Tibial nerve (tissue), 4 donors: ENCODE results near the gene ALK. TPM values are rescaled to one million over a fixed set of nuclear protein-coding genes. Genes with fewer than 3 reads are reported as not detected.

Experiments used
- DNase-seq, 2 donors: peaks; one replicate each; pipeline ENCODE4 v3.0.0-alpha.2; 2019; ENCODE audit warnings: low spot score in 2 of 2
- H3K27ac ChIP-seq, 4 donors: fragments of 200-600 bp; sonication (generic) in 3 of 4; one replicate each; pipeline ENCODE4 v1.5.1; 2017 to 2019; ENCODE audit warnings: mild to moderate bottlenecking in 1 of 4
- H3K27me3 ChIP-seq, 2 donors: fragments of 200-600 bp; sonication (generic) in 1 of 2; one replicate each; pipeline versions ENCODE4 v1.5.1 to v1.6.0; 2017 to 2019
- H3K36me3 ChIP-seq, 3 donors: fragments of 200-600 bp; sonication (generic); one replicate each; pipeline ENCODE4 v1.5.1; 2018 to 2019
- H3K4me1 ChIP-seq, 4 donors: fragments of 200-600 bp; sonication (generic) in 3 of 4; one replicate each; pipeline ENCODE4 v1.5.1; 2017 to 2019
- H3K4me3 ChIP-seq, 4 donors: fragments of 200-600 bp; sonication (generic) in 3 of 4; one replicate each; pipeline ENCODE4 v1.5.1; 2017 to 2019; ENCODE audit warnings: mild to moderate bottlenecking in 1 of 4, moderate library complexity in 1 of 4
- H3K9me3 ChIP-seq, 4 donors: fragments of 200-600 bp; sonication (generic) in 3 of 4; one replicate each; pipeline ENCODE4 v1.5.1; 2017 to 2019
- EP300 ChIP-seq, 2 donors: sonication (generic); formaldehyde crosslinking; IDR thresholded peaks; one replicate each; pipeline ENCODE4 v1.6.1; 2017; ENCODE audit warnings: antibody characterized with exemption in 2 of 2, mild to moderate bottlenecking in 1 of 2
- POLR2A ChIP-seq, 2 donors: fragments of 450-650 bp; IDR thresholded peaks; one replicate each; pipeline ENCODE4 v1.6.1; 2017; ENCODE audit warnings: antibody characterized with exemption in 2 of 2, mild to moderate bottlenecking in 2 of 2, moderate library complexity in 2 of 2
- WGBS, 2 donors: methylation state at CpG; one replicate each; pipeline ENCODE4 v1.1.5; 2018; 5-methylcytosine and 5-hydroxymethylcytosine counted together
- total RNA-seq, 4 donors: library from RNA; depleted of rRNA; stranded (reverse); fragments of >200 nt; gene quantifications; one replicate each; pipeline ENCODE4 v1.1.0, GENCODE V29; 2016
- TF ChIP-seq, protein P1 (sequence below), 5 experiments: fragments of 200-600 bp in 3 of 5; fragments of 450-650 bp in 2 of 5; sonication (generic) in 3 of 5; IDR thresholded peaks; one replicate each; pipeline ENCODE4 v1.5.1; 2016 to 2019; ENCODE audit warnings: antibody characterized with exemption in 5 of 5, mild to moderate bottlenecking in 3 of 5, moderate library complexity in 2 of 5

Gene ALK
- total RNA-seq, 4 donors from 2014 or later = 0.39 to 4.8 (median 0.66) TPM

DNA sequence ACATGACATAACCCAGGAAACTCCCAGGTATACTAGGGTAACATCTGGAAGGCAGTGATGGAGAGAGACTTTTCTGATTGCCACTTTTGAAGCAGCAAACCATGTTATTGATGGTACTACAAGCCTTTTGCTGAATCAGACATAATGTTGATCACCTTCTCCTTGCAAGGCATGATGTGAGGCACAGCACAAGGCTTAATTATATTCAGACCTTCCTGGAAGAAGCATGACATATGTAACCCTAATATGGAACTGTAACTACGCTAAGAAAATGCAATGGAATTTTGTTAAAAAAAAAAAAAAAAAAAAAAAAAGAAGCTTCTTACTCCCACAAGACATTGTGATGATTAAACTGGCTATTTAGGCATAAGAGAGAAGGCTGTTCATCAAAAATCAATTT is 145.4 kb downstream of the ALK start:
- Histone ChIP-seq H3K36me3 (no peaks in the 10 kb centered on the region), H3K4me3 (no peak overlapping the region), H3K4me1 (no peaks in the 10 kb centered on the region), H3K27ac (no peak overlapping the region), H3K27me3 (no peaks in the 10 kb centered on the region), H3K9me3 (no peaks in the 10 kb centered on the region)
- WGBS, 2 donors = 50 to 57% methylated on average over 1 of the region's 1 CpG
- no peak for DNase-seq
- TF ChIP-seq EP300 (IDR thresholded peaks at IDR 0.05) (no peak), POLR2A (IDR thresholded peaks at IDR 0.05) (no peak)
- TF ChIP-seq, protein P1, sequence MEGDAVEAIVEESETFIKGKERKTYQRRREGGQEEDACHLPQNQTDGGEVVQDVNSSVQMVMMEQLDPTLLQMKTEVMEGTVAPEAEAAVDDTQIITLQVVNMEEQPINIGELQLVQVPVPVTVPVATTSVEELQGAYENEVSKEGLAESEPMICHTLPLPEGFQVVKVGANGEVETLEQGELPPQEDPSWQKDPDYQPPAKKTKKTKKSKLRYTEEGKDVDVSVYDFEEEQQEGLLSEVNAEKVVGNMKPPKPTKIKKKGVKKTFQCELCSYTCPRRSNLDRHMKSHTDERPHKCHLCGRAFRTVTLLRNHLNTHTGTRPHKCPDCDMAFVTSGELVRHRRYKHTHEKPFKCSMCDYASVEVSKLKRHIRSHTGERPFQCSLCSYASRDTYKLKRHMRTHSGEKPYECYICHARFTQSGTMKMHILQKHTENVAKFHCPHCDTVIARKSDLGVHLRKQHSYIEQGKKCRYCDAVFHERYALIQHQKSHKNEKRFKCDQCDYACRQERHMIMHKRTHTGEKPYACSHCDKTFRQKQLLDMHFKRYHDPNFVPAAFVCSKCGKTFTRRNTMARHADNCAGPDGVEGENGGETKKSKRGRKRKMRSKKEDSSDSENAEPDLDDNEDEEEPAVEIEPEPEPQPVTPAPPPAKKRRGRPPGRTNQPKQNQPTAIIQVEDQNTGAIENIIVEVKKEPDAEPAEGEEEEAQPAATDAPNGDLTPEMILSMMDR (IDR thresholded peaks at IDR 0.05) = no peak

DNA sequence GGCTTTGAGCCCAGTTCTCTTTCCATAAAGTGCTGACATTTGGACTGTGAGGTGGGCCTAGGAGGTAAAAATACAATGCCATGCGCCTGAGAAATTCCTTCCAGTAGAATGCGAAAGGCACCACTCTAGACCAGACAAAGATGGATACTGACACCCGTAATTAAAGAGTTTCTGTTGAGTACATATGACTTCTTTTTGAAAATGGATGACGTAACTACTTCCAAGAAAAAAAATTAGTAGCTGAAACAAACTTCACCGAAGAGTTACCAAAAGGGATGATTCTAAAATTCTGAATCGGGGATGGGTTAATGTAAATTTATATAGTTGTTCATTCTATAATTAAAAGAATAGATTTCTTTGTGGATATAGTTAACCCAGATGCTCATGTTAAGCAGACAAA is 146.8 kb downstream of the ALK start:
- Histone ChIP-seq H3K27ac (no peak overlapping the region), H3K9me3 (no peaks in the 10 kb centered on the region), H3K4me1 (no peaks in the 10 kb centered on the region), H3K27me3 (no peaks in the 10 kb centered on the region), H3K36me3 (no peaks in the 10 kb centered on the region), H3K4me3 (no peak overlapping the region)
- no peak for DNase-seq
- 93 to 97% methylated on average over 6 of the region's 6 CpGs for WGBS, 2 donors
- TF ChIP-seq, protein P1 (IDR thresholded peaks at IDR 0.05) = no peak
- no peak for TF ChIP-seq POLR2A (IDR thresholded peaks at IDR 0.05)
- TF ChIP-seq EP300 (IDR thresholded peaks at IDR 0.05) = no peak

DNA sequence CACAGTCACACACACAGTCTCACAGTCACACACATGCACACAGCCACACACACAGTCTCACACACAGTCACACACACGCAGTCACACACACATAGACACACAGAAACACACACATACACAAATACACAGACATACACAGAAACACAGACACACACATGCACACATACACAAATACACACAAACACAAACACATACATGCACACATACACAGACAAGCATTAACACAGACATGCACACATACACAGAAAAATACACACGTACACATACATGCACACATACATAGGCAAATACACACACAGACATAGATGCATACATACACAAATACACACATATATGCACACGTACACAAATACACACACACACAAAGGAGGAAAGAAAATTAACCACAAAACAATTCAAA is 150.5 kb downstream of the ALK start:
- H3K4me3 ChIP-seq = no peak overlapping the region
- no peak for DNase-seq
- H3K9me3 ChIP-seq = no peaks in the 10 kb centered on the region
- no peak for TF ChIP-seq POLR2A (IDR thresholded peaks at IDR 0.05)
- no peak for TF ChIP-seq EP300 (IDR thresholded peaks at IDR 0.05)
- TF ChIP-seq, protein P1 (IDR thresholded peaks at IDR 0.05) = no peak
- H3K36me3 ChIP-seq = no peaks in the 10 kb centered on the region
- H3K27ac ChIP-seq = no peak overlapping the region
- 96% methylated on average over 3 of the region's 3 CpGs for WGBS, 2 donors
- H3K27me3 ChIP-seq = no peaks in the 10 kb centered on the region
- H3K4me1 ChIP-seq = no peaks in the 10 kb centered on the region

DNA sequence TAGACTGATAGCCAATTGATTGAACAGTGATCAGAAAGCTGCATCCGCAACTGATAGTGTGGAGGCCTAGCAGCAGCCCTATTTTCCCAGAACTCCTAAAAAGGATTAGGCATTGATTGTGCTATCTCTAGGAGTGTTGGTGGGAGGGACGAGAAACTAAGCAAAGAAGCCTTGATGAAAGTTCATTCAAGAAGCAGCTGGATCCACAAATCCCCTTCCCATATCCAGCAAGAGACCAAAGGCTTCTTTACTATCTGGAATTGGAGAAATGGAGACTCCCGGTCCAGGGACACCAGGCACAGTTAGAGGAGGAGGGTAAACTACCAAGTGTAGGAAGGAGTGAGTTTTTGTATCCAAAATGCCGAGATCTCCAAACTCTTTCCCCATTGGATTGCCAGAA is 151.5 kb downstream of the ALK start:
- 90 to 95% methylated on average over 4 of the region's 4 CpGs for WGBS, 2 donors
- Histone ChIP-seq H3K4me1 (no peaks in the 10 kb centered on the region), H3K27ac (no peak overlapping the region), H3K36me3 (no peaks in the 10 kb centered on the region), H3K27me3 (no peaks in the 10 kb centered on the region), H3K9me3 (no peaks in the 10 kb centered on the region), H3K4me3 (no peak overlapping the region)
- DNase-seq = no peak
- TF ChIP-seq EP300 (IDR thresholded peaks at IDR 0.05) (no peak), POLR2A (IDR thresholded peaks at IDR 0.05) (no peak)
- TF ChIP-seq, protein P1 (IDR thresholded peaks at IDR 0.05) = no peak

DNA sequence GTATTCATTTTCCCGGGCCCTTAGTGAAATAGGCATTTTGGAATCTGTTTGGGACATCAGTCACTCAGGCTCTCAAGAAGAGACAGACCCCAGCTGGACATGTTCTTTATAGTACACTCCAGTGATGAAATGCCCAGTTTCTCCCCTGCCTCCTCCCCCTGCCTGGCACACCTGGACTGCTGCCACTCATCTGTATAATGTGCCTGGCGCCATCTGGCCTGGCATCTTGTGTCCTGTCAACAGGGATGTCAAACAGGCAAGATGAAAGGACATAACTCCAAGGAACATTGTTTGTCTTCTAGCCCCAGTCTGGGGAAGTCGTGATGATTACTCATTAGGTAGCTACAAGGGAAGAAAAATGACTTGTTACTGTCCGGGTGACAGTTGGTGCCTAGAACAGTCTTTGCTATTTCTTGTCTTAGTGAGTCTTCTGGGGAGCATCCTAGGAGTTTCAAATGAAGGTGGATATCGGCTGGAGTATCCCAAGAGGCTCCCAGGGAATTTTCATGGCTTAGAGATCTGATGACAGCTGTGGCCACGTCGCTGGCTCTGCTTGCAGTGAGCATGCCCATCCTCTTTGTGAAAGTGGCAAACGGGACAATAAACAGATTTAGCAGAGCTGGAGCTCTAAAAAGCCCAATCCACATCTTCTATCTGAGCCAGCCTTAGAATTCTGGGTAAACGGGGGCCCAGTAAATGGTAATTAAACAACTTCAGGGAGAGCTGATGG is 153.6 kb downstream of the ALK start:
- no peaks in the 10 kb centered on the region for H3K9me3 ChIP-seq
- TF ChIP-seq EP300 (IDR thresholded peaks at IDR 0.05) (no peak), POLR2A (IDR thresholded peaks at IDR 0.05) (no peak)
- TF ChIP-seq, protein P1 (IDR thresholded peaks at IDR 0.05) = no peak
- no peaks in the 10 kb centered on the region for H3K4me1 ChIP-seq
- H3K4me3 ChIP-seq = no peak overlapping the region
- no peak for DNase-seq
- H3K27me3 ChIP-seq = no peaks in the 10 kb centered on the region
- WGBS, 2 donors = 56 to 66% methylated on average over 9 of the region's 9 CpGs
- H3K27ac ChIP-seq = no peak overlapping the region
- H3K36me3 ChIP-seq = no peaks in the 10 kb centered on the region
